Fibroblast of lung (primary cell): ENCODE data around the gene CNPPD1.

Experiments
- CTCF ChIP-seq, 2 donors: IDR thresholded peaks in 1 of 2; conservative IDR thresholded peaks in 1 of 2; 1 replicate in 1 of 2; 2 replicates in 1 of 2; pipeline ENCODE4 v1.5.1; 2011 to 2012; ENCODE audit warnings: low read length in 2 of 2, control low read depth in 1 of 2, inconsistent platforms in 1 of 2, low read depth in 1 of 2, mild to moderate bottlenecking in 1 of 2
- EZH2 ChIP-seq: IDR thresholded peaks from 2 replicates; pipeline ENCODE4 v1.5.1; 2012; ENCODE audit warnings: low read length, control low read depth, mild to moderate bottlenecking; ENCODE audit errors: missing control alignments

- TF ChIP-seq CTCF (conservative IDR thresholded peaks at IDR 0.05 in 1 of 2, IDR thresholded peaks at IDR 0.05 in 1 of 2; ENCODE audit: low read depth in 1 of 2, low read length in 2 of 2) (no peak), EZH2 (no peak)
Observed at GRCh38 chr2:219186754-219187456, 10.2 kb upstream of the CNPPD1 start.
